ENCODE results near the gene SIRT4.

DNA sequence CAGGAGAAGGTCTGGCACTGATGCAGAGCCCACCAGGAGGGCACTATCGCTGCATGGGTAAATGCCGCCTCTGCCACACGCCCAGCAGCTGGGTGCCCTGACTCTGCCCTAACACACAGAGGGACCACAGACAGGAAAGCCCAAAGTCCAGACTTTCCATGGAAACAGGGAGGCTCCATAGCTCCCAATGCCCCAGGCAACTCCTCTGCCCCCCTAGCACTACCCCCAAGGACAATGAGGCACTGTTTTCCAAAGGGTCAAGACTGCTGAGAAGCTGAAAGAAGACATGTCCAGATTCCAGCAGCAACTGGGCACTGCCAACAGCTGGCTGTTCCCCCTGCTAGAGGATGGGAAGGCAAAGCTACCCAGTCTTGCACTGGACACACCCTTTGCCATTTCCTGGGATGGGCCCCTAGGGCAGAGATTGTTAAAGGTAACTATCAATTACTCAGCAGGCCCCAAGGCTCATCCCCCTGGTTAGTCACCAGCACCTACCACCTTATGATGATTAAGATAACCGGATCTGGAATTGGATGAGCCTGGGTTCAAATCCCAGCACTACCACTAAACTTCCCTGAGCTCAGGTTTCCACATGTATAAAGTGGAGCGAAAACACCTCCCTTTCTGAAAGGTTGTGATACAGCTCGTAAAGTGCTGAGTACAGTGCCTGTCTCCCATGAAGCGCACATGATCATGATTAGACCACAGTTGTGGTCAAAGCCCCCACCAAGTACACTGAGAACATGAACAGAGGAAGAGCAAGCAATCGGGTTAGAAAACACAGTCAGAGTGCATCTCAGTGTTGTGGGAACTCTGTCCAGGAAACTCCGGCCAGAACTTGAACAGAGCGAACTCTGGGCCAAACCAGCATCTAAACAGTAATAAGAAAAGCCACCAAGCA is 39.9 kb upstream of the SIRT4 start:
- TF ChIP-seq, protein P1, sequence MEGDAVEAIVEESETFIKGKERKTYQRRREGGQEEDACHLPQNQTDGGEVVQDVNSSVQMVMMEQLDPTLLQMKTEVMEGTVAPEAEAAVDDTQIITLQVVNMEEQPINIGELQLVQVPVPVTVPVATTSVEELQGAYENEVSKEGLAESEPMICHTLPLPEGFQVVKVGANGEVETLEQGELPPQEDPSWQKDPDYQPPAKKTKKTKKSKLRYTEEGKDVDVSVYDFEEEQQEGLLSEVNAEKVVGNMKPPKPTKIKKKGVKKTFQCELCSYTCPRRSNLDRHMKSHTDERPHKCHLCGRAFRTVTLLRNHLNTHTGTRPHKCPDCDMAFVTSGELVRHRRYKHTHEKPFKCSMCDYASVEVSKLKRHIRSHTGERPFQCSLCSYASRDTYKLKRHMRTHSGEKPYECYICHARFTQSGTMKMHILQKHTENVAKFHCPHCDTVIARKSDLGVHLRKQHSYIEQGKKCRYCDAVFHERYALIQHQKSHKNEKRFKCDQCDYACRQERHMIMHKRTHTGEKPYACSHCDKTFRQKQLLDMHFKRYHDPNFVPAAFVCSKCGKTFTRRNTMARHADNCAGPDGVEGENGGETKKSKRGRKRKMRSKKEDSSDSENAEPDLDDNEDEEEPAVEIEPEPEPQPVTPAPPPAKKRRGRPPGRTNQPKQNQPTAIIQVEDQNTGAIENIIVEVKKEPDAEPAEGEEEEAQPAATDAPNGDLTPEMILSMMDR (conservative IDR thresholded peaks at IDR 0.05; ENCODE audit: low read depth, low read length), result no peak
- no peak for TF ChIP-seq EZH2 (IDR thresholded peaks at IDR 0.05; ENCODE audit: borderline replicate concordance, low read depth, low read length, poor library complexity, severe bottlenecking)

Measured in A673 (cell line).